ENCODE results near the gene DIP2A. TPM values are rescaled to one million over a fixed set of nuclear protein-coding genes. Genes with fewer than 3 reads are reported as not detected.

Gene DIP2A
- total and polyA plus RNA-seq, 2 of the 13 experiments (the other 11 are each of a cell fraction or from before 2014, with no cell fraction given) = 18.5 to 37.6 TPM

- TF ChIP-seq TCF7L2 (IDR thresholded peaks at IDR 0.05; ENCODE audit: low read depth, low read length) (no peak), ZNF256 (CRISPR knock-in tag; conservative IDR thresholded peaks at IDR 0.05) (no peak), MXD4 (CRISPR knock-in tag; IDR thresholded peaks at IDR 0.05) (no peak), ASH2L (IDR thresholded peaks at IDR 0.05; ENCODE audit: insufficient read length, low read depth, low read length) (no peak), ZFP36 (IDR thresholded peaks at IDR 0.05; ENCODE audit: borderline replicate concordance, low read depth, low read length, partially characterized antibody) (no peak), XBP1 (CRISPR knock-in tag; IDR thresholded peaks at IDR 0.05) (peak; percentile 48; the same call in 1 of the 2 replicates), ZFP91 (CRISPR knock-in tag; IDR thresholded peaks at IDR 0.05; ENCODE audit: borderline replicate concordance) (no peak), CBX2 (IDR thresholded peaks at IDR 0.05; ENCODE audit: low read depth, low read length) (no peak), CBX2 (CRISPR knock-in tag; IDR thresholded peaks at IDR 0.05; ENCODE audit: low read depth) (no peak), ZNF547 (CRISPR knock-in tag; IDR thresholded peaks at IDR 0.05) (0 out of 2 replicates have a peak, but pooled peaks have one; percentile 68), HES4 (CRISPR knock-in tag; IDR thresholded peaks at IDR 0.05; ENCODE audit: borderline replicate concordance) (0 out of 2 replicates have a peak, but pooled peaks have one; percentile 37), KLF6 (CRISPR knock-in tag; IDR thresholded peaks at IDR 0.05) (0 out of 2 replicates have a peak, but pooled peaks have one; percentile 46), MLLT10 (CRISPR knock-in tag; IDR thresholded peaks at IDR 0.05) (0 out of 2 replicates have a peak, but pooled peaks have one; percentile 44), PAWR (CRISPR knock-in tag; IDR thresholded peaks at IDR 0.05; ENCODE audit: borderline replicate concordance) (no peak), PCBP1 (IDR thresholded peaks at IDR 0.05; ENCODE audit: borderline replicate concordance, low read depth, low read length) (no peak), SMARCC2 (IDR thresholded peaks at IDR 0.05) (no peak), ATF3 (CRISPR knock-in tag; IDR thresholded peaks at IDR 0.05) (no peak), JDP2 (CRISPR knock-in tag; IDR thresholded peaks at IDR 0.05; ENCODE audit: borderline replicate concordance) (no peak), ZNF562 (CRISPR knock-in tag; IDR thresholded peaks at IDR 0.05; ENCODE audit: borderline replicate concordance) (no peak)
- TF ChIP-seq, protein P1, sequence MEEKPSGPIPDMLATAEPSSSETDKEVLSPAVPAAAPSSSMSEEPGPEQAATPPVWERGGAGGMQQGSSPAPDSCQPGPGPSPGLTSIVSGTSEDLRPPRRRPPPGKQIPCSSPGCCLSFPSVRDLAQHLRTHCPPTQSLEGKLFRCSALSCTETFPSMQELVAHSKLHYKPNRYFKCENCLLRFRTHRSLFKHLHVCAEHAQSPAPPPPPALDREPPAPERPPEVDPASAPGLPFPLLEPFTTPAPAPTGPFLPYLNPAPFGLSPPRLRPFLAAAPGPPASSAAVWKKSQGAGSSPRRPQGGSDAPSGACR (CRISPR knock-in tag; IDR thresholded peaks at IDR 0.05) = peak; percentile 53; the same call in 1 of the 2 replicates
- TF ChIP-seq, protein P2, sequence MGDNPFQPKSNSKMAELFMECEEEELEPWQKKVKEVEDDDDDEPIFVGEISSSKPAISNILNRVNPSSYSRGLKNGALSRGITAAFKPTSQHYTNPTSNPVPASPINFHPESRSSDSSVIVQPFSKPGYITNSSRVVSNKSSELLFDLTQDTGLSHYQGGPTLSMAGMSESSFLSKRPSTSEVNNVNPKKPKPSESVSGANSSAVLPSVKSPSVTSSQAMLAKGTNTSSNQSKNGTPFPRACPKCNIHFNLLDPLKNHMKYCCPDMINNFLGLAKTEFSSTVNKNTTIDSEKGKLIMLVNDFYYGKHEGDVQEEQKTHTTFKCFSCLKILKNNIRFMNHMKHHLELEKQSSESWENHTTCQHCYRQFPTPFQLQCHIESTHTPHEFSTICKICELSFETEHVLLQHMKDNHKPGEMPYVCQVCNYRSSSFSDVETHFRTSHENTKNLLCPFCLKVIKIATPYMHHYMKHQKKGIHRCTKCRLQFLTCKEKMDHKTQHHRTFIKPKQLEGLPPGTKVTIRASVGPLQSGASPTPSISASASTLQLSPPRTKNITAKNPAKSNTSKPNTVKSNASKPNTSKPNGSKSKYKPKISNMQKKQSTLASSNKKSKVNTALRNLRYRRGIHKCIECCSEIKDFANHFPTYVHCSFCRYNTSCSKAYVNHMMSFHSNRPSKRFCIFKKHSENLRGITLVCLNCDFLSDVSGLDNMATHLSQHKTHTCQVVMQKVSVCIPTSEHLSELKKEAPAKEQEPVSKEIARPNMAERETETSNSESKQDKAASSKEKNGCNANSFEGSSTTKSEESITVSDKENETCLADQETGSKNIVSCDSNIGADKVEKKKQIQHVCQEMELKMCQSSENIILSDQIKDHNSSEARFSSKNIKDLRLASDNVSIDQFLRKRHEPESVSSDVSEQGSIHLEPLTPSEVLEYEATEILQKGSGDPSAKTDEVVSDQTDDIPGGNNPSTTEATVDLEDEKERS (CRISPR knock-in tag; IDR thresholded peaks at IDR 0.05) = no peak
- TF ChIP-seq, protein P3, sequence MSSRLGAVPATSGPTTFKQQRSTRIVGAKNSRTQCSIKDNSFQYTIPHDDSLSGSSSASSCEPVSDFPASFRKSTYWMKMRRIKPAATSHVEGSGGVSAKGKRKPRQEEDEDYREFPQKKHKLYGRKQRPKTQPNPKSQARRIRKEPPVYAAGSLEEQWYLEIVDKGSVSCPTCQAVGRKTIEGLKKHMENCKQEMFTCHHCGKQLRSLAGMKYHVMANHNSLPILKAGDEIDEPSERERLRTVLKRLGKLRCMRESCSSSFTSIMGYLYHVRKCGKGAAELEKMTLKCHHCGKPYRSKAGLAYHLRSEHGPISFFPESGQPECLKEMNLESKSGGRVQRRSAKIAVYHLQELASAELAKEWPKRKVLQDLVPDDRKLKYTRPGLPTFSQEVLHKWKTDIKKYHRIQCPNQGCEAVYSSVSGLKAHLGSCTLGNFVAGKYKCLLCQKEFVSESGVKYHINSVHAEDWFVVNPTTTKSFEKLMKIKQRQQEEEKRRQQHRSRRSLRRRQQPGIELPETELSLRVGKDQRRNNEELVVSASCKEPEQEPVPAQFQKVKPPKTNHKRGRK (CRISPR knock-in tag; IDR thresholded peaks at IDR 0.05) = no peak
Observed at GRCh38 chr21:46457801-46458314, 833 bp upstream of the DIP2A start (continued).

Measured in HepG2 (cell line).